Stimulated activated CD4-positive, alpha-beta T cell treated with anti-CD3 and anti-CD28 coated beads, Interleukin-1b, Interleukin-23, amount 100 ng/mL, for 48 hours (primary cell): ENCODE measurements around the gene OPHN1.

Experiments
- DNase-seq: peaks from one replicate; pipeline ENCODE4 v3.0.0-alpha.2; 2020

Gene OPHN1

DNA sequence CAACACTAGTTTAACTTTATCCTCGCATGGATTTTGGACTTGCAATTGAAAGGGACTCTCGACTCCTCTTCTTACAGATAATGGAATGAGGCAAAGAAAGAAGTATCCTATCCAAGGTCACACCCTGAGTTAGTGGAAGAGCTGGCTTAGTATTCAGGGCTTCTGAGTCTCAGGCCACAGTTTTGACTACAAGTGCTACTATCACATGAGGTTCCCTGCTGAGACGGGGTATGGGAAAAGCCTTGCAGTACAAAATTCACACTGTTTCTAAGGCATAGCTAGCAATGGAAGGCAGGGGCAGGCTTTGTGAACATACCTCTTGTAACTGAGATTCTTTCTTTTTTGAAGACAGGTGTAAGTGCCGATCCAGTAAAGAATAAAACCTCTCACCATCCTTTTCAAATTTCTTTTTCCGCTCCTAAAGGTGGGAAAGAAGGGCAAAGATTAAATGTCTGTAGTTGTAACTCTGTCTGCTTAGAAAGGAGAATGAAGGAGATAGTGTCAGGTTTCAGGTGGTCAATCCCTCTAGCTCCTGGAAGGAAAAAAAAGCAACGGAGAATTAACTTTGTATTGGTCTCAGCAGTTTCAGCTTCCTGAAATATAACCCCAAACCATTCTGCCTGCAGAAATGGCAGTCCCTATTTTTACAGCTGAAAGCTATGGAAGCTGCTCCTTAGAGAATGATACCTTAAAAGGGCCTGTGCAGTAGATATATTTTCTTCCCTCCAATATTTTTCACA, 199.0 kb downstream of the OPHN1 start:
- no peak for DNase-seq

DNA sequence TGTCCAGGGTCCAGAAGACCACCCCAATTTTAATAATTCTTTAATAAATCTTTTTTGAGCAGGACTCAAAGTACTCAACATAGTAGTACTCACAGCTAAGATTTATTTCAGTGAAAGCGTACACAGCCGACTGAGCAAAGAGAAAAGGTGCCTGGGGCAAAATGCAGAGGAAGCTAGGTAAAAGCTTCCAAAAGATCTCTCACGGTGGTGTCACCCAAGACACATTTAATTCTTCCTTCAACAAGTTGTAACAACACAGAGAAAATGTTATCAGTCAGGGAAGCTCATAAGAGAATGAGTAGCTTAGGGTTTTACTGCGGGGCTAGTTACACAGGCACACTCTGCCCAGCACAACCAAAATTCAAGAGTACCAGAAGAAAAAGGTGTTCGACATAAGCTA, 201.1 kb downstream of the OPHN1 start:
- no peak for DNase-seq

DNA sequence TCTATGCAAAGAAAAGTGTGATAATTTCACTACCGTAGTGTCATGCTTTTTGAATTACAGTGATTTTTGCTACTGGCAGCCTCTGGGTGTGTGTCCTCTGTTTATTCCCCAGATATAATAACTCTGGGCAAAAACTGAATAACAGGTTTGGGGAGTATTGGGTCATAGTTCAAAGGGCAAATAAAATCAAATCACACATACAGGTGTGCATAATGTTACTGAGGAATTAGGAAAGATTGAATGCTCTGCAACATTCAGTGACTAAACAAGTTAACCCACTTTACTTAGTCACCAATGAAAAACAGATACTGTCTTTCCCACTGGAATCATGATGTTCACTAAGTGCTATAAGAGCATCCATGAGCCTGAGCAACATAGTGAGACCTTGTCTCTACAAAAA, 224.3 kb downstream of the OPHN1 start:
- no peak for DNase-seq

- DNase-seq: no peak
Measured at GRCh38 chrX:68204521-68205038, 228.7 kb downstream of the OPHN1 start.

- DNase-seq: no peak
Measured at GRCh38 chrX:68203646-68204045, 229.6 kb downstream of the OPHN1 start.

DNA sequence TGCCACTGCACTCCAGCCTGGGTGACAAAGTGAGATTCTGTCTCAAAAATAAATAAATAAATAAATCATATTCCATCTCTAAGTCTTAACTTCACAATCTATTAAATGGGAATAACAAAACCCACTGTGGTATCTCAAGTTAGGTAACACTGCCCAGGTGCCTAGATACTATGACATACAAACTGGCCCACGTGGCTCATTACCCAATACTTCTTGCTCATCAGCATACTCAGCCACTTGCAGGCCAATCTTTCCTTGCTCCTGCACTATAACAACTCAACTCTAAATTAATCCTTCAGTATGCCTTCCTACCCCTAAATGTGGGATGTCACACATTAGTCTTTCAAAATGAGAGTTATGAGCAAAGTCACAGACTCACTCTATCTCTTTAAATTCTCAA, 230.1 kb downstream of the OPHN1 start:
- no peak for DNase-seq

- DNase-seq: no peak
Measured at GRCh38 chrX:68199062-68199848, 234.0 kb downstream of the OPHN1 start.

DNA sequence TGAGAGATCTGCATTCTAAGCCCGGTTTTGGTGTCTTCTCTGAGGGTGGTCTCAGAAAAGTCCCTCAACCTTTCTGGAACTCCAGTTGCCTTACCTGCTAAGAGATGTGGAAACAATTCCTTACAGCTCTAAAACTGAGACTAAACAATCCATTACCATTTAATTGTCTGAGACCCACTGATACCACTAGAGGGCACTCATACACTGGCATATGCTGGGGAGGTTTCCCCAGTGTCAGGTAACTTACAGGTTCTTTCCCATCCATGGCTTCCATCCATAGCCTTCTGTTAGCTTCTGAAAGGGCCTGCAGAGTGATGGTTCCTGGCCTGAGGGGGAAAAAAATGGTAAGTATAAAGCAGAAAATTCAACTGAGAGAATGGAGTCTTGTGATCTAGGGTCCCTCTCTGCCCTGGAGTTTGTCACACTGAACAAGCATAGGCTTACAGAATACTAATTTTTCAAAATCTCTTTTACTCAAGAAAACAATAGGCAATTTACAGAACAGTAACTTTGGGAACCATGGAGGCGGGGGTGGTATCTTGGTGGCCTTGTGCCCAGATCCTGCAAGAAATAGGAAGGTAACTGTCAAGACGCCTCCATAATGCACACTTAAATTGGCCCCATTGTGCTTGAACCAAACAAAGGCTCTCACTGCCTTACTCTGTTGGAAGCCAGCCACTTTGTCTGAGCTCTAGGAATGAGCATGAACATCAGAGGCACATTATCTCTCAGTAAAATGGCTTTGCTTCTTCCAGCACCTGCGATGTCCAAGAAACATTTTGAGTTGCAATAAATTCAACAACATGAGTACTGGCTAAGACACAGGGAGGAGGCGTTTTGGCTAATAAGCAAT, 236.1 kb downstream of the OPHN1 start:
- peak; percentile 5 for DNase-seq

GRCh38 chrX:68195561-68195960, 237.7 kb downstream of the OPHN1 start:
- DNase-seq: no peak

GRCh38 chrX:68193786-68194185, 239.5 kb downstream of the OPHN1 start:
- DNase-seq: no peak

GRCh38 chrX:68193234-68193633, 240.1 kb downstream of the OPHN1 start:
- no peak for DNase-seq

DNA sequence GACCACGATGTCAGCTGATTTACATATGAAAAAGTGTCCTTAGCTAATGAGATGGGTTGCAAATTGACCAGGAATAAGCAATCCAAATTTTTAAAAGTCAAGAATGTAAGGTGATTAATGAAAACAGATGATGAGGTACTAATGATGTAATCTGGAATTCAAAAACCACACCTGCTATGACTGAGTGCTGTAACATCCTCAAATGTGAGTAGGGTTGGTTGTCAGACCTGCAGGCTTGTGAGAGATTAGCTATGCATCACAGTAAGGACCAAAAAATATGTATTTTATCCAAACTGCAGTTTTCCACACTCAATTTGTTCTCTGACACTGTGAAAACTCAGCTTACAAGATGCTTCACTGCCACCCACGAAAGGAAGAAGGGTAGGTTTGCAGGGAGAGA, 242.5 kb downstream of the OPHN1 start:
- DNase-seq: no peak

- DNase-seq: no peak
Measured at GRCh38 chrX:68186552-68187262, 246.6 kb downstream of the OPHN1 start.

- no peak for DNase-seq
Measured at GRCh38 chrX:68185161-68185560, 248.1 kb downstream of the OPHN1 start.

DNA sequence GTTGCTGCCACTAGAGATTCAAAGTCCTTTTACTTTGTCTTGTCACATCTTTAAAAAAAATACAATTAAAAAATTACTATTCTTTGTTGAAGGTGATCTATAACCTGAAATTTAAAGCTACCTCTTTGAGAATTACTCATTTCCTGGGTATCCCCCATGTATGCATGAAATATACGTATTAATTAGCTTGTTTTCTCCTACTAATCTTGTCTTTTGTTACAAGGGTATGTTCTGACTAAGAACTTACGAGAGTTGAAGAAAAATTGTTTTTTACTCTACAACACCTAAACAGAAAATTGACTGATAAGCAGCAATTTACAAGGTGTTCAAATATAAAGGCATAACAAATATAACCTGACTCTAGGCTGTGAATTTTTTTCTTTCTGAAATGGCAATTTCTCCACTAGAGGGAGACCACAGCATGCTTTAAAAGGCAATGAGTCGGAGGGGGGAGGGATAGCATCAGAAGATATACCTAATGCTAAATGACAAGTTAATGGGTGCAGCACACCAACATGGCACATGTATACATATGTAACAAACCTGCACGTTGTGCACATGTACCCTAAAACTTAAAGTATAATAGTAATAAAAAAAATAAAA, 249.6 kb downstream of the OPHN1 start:
- DNase-seq: no peak

- DNase-seq: no peak
Measured at GRCh38 chrX:68180579-68180978, 252.7 kb downstream of the OPHN1 start.

GRCh38 chrX:68179355-68179754, 253.9 kb downstream of the OPHN1 start:
- no peak for DNase-seq

DNA sequence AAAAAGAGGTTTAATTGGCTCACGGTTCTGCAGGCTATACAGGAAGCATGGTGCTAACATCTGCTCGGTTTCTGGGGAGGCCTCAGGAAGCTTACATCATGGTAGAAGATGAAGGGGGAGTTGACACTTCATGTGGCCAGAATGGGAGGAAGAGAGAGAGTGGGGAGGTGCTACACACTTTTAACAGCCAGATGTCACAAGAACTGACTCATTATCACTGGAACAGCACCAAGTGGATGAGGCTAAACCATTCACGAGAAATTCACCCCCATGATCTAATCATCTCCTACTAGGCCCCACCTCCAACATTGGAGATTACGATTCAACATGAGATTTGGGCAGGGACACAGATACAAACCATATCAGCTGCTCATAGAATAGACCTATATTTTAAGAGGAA, 255.8 kb downstream of the OPHN1 start:
- no peak for DNase-seq

DNA sequence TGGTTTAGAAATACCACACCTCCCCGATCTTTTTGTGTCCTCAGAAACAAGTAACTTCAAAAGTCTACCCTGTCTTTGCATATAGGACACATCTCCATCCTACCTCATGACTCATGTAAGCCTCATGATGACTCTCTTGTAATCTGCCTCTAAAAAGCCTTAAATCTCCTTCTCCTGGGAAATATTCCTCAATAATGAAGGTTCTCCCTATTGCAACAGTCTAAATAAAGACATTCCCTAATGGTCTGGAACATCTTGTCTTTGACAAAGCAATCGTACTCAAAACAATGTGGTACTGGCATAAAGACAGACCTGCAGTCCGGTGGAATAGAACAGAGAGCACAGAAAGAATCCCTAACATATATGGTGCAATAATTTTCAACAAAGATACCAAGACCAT, 257.7 kb downstream of the OPHN1 start:
- no peak for DNase-seq

- no peak for DNase-seq
Measured at GRCh38 chrX:68163441-68163840, 269.9 kb downstream of the OPHN1 start.

- no peak for DNase-seq
Measured at GRCh38 chrX:68147848-68148247, 285.4 kb downstream of the OPHN1 start.

DNA sequence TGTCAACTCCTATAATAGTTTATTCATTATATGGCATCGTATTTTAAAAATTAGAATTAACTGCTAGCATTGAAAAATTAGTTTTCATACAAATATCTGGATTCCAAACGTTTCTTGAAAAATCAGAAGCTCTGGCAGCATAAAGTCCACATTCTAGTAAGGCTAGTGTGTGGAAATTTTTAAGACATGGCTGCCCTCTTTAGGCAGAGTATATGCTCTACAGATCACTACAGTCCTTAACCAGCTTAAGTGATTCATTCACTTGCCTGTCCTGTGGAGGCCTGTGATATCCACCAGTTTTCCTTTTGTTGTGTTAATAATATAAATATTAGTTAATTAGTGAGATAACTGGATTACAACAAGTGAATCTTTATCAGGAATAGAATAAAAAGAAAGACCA, 287.2 kb downstream of the OPHN1 start:
- DNase-seq: no peak
